ENCODE measurements around the gene ABCC10.

DNA sequence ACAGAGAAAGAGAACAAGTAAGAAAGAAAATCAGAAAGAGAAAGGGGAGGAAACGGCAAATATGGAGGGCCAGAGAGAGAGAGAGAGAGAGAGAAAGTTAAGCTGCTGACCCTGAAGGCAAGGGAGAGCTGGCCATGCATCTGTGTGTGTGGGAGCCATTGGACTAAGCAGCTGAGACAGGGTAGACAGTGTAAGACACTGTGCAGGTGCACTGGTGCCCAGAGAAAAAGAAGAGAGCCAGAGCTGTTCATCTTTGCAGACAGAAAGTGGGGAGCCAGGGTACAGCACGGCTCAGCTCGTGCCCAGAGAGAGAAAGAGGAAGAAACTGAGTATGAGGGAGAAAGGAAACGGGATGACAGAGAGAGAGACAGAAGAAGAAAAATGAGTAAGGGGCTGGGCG, 33.7 kb upstream of the ABCC10 start:
- no peak for TF ChIP-seq POLR2AphosphoS5 (IDR thresholded peaks at IDR 0.05; ENCODE audit: borderline replicate concordance, low read depth, low read length)
- TF ChIP-seq EZH2 (IDR thresholded peaks at IDR 0.05), result no peak
- TF ChIP-seq FOXP2 (optimal IDR thresholded peaks at IDR 0.05; ENCODE audit: control extremely low read depth, extremely low read length, insufficient read depth), result no peak

Data from SK-N-MC (cell line).